DND-41 (cell line): ENCODE data around the gene CCDC85C.

Experiments
- ATAC-seq: fragments of 200-7000 bp; cut with Tn5 transposase; 3 replicates; pipeline ENCODE4 v1.9.1; 2021; ENCODE audit warnings: low read depth; ENCODE audit not compliant: insufficient read depth
- DNase-seq: peaks from one replicate; pipeline ENCODE4 v3.0.0-alpha.2; 2020
- H2AFZ ChIP-seq: 2 replicates; pipeline ENCODE4 v1.6.0; 2012; ENCODE audit warnings: low read depth, low read length
- H3K27ac ChIP-seq: 2 replicates; pipeline ENCODE4 v1.5.1; 2012; ENCODE audit warnings: low read length, inconsistent platforms
- H3K27me3 ChIP-seq: fragments of 200-600 bp; sonication (generic); 2 replicates; pipeline ENCODE4 v1.6.0; 2012; ENCODE audit warnings: low read length, mild to moderate bottlenecking, inconsistent platforms; ENCODE audit not compliant: insufficient read depth, poor library complexity
- H3K36me3 ChIP-seq: 2 replicates; pipeline ENCODE4 v1.5.1; 2012; ENCODE audit warnings: low read length, inconsistent platforms; ENCODE audit not compliant: insufficient read depth
- H3K4me1 ChIP-seq: 2 replicates; pipeline ENCODE4 v1.5.1; 2012; ENCODE audit warnings: mild to moderate bottlenecking, low read length; ENCODE audit not compliant: insufficient read depth
- H3K4me2 ChIP-seq: 2 replicates; pipeline ENCODE4 v1.6.0; 2012; ENCODE audit warnings: mild to moderate bottlenecking, moderate library complexity, low read length, inconsistent platforms; ENCODE audit not compliant: insufficient read depth
- H3K4me3 ChIP-seq, 2 experiments: fragments of 200-600 bp in 1 of 2; shearing (Covaris generic) in 1 of 2; 2 replicates each; pipeline ENCODE4 v1.5.1; 2012 to 2016; ENCODE audit warnings: inconsistent platforms in 2 of 2, low read length in 2 of 2, mild to moderate bottlenecking in 2 of 2, low read depth in 1 of 2, moderate library complexity in 1 of 2
- H3K79me2 ChIP-seq: 2 replicates; pipeline ENCODE4 v1.6.0; 2012; ENCODE audit warnings: low read length, inconsistent platforms; ENCODE audit not compliant: insufficient read depth
- H3K9ac ChIP-seq: 2 replicates; pipeline ENCODE4 v1.6.0; 2012; ENCODE audit warnings: low read depth, mild to moderate bottlenecking, inconsistent platforms, low read length, moderate library complexity
- H3K9me3 ChIP-seq: 2 replicates; pipeline ENCODE4 v1.5.1; 2012; ENCODE audit warnings: low read length, moderate library complexity, mild to moderate bottlenecking, inconsistent platforms; ENCODE audit not compliant: insufficient read depth, severe bottlenecking
- H4K20me1 ChIP-seq: 2 replicates; pipeline ENCODE4 v1.6.0; 2012; ENCODE audit warnings: low read length; ENCODE audit not compliant: insufficient read depth
- EZH2 ChIP-seq: IDR thresholded peaks from 3 replicates; pipeline ENCODE4 v1.6.1; 2012; ENCODE audit warnings: borderline replicate concordance, low read depth, mild to moderate bottlenecking, moderate library complexity, low read length, inconsistent platforms; ENCODE audit not compliant: severe bottlenecking
- TF ChIP-seq, protein P1 (sequence below): IDR thresholded peaks from 2 replicates; pipeline ENCODE4 v1.5.1; 2012; ENCODE audit warnings: borderline replicate concordance, low read length, moderate library complexity, mild to moderate bottlenecking; ENCODE audit not compliant: poor library complexity, severe bottlenecking; ENCODE audit errors: extremely low read depth

The CCDC85C gene

DNA sequence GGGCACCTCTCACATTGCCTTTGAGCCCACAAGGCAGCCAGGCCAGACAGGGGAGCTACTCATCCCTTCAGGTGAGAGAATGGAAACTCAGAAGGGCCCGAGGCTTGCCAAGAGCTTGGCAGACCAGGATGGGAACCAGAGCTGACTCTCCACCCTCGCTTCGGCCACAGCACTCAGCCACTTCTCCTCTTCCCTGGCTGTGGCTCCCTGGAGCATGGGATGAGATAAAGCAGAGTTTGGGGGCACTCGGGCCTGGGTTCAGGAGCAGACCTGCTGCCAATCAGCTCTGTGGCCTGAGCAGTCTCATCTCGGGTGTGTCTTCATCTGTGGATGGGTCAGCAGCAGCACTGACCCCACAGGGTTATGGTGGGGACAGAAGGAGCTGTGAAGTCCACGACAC, 20.0 kb upstream of the CCDC85C start:
- Histone ChIP-seq H3K4me3 (no peak overlapping the region), H3K4me1 (peaks cover 5% of the 10 kb centered on the region), H3K9me3 (no peaks in the 10 kb centered on the region), H3K9ac (no peak overlapping the region), H4K20me1 (peaks cover 14% of the 10 kb centered on the region; the same call in 1 of the 2 replicates), H3K4me2 (no peak overlapping the region), H3K79me2 (no peaks in the 10 kb centered on the region), H3K27ac (no peak overlapping the region), H3K27me3 (peaks cover 10% of the 10 kb centered on the region), H3K36me3 (no peaks in the 10 kb centered on the region), H2AFZ (no peak overlapping the region)
- no peak for TF ChIP-seq EZH2
- TF ChIP-seq, protein P1, sequence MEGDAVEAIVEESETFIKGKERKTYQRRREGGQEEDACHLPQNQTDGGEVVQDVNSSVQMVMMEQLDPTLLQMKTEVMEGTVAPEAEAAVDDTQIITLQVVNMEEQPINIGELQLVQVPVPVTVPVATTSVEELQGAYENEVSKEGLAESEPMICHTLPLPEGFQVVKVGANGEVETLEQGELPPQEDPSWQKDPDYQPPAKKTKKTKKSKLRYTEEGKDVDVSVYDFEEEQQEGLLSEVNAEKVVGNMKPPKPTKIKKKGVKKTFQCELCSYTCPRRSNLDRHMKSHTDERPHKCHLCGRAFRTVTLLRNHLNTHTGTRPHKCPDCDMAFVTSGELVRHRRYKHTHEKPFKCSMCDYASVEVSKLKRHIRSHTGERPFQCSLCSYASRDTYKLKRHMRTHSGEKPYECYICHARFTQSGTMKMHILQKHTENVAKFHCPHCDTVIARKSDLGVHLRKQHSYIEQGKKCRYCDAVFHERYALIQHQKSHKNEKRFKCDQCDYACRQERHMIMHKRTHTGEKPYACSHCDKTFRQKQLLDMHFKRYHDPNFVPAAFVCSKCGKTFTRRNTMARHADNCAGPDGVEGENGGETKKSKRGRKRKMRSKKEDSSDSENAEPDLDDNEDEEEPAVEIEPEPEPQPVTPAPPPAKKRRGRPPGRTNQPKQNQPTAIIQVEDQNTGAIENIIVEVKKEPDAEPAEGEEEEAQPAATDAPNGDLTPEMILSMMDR: no peak
- no peak for DNase-seq
- no peak for ATAC-seq

GRCh38 chr14:99621948-99622347, 17.9 kb upstream of the CCDC85C start:
- peaks cover 9% of the 10 kb centered on the region; the same call in 1 of the 2 replicates for H4K20me1 ChIP-seq
- TF ChIP-seq EZH2: no peak
- TF ChIP-seq, protein P1: no peak
- no peak overlapping the region for H2AFZ ChIP-seq
- no peaks in the 10 kb centered on the region for H3K9me3 ChIP-seq
- no peak overlapping the region for H3K4me2 ChIP-seq
- no peak overlapping the region for H3K27ac ChIP-seq
- DNase-seq: no peak
- ATAC-seq: no peak
- H3K9ac ChIP-seq: no peak overlapping the region
- H3K79me2 ChIP-seq: no peaks in the 10 kb centered on the region
- H3K4me1 ChIP-seq: no peaks in the 10 kb centered on the region
- H3K27me3 ChIP-seq: peaks cover 10% of the 10 kb centered on the region
- no peaks in the 10 kb centered on the region for H3K36me3 ChIP-seq
- no peak overlapping the region for H3K4me3 ChIP-seq

GRCh38 chr14:99619835-99620834, 16.1 kb upstream of the CCDC85C start:
- TF ChIP-seq, protein P1: no peak
- no peak for TF ChIP-seq EZH2
- DNase-seq: no peak
- H3K27ac ChIP-seq: no peak overlapping the region

More at GRCh38 chr14:99619835-99620834, 16.1 kb upstream of the CCDC85C start:
- Histone ChIP-seq H3K4me3 (no peak overlapping the region), H3K36me3 (no peaks in the 10 kb centered on the region), H3K9ac (no peak overlapping the region), H3K9me3 (no peaks in the 10 kb centered on the region), H3K4me2 (no peak overlapping the region), H3K79me2 (no peaks in the 10 kb centered on the region), H3K4me1 (no peaks in the 10 kb centered on the region), H4K20me1 (0 out of 2 replicates have a peak, but pooled peaks cover 3% of the 10 kb centered on the region), H2AFZ (no peak overlapping the region), H3K27me3 (peaks cover 16% of the 10 kb centered on the region)
- ATAC-seq: no peak
